ENCODE measurements around the gene DOP1B.

- TF ChIP-seq EZH2 (IDR thresholded peaks at IDR 0.05), result no peak
- TF ChIP-seq POLR2AphosphoS5 (IDR thresholded peaks at IDR 0.05; ENCODE audit: borderline replicate concordance, low read depth, low read length), result no peak
Measured at GRCh38 chr21:36126621-36127110, 30.0 kb upstream of the DOP1B start.
